Measurements from ENCODE around the gene PRCD.

PRCD gene, protein sequence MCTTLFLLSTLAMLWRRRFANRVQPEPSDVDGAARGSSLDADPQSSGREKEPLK

DNA sequence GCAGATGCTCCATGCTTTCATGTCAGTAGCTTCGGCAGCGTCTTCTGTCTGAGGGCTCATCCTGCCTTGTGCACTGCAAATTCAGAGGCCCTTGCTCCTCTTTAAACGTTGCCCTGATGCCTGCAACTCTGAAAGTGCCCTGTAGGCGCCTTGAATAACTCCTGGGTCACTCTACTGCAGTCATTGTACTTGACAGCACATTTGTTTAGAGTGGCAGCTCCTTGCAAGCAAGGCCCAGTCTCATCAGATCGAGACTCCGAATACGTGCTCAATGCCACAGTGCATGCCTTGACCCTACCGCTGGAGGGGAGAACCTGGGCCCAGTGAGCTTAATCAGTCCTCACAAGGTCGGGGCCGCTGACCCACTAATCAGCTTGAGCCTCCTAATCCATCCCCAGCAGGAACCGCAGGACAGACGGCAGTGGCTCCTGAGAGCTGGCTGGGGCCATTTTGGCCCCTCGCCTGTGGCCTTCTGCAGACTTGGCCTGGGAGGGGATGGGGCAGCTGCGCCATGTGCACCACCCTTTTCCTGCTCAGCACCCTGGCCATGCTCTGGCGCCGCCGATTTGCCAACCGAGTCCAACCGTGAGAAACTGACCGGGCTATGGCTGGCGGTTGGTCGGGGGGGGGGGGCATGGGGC, at the start of gene PRCD:
Gene PRCD (plus strand): TSS at position 414 of the 641 bp plus-strand sequence. CDS start 98 bp downstream, at position 512.
- DNase-seq: no peak

DNA sequence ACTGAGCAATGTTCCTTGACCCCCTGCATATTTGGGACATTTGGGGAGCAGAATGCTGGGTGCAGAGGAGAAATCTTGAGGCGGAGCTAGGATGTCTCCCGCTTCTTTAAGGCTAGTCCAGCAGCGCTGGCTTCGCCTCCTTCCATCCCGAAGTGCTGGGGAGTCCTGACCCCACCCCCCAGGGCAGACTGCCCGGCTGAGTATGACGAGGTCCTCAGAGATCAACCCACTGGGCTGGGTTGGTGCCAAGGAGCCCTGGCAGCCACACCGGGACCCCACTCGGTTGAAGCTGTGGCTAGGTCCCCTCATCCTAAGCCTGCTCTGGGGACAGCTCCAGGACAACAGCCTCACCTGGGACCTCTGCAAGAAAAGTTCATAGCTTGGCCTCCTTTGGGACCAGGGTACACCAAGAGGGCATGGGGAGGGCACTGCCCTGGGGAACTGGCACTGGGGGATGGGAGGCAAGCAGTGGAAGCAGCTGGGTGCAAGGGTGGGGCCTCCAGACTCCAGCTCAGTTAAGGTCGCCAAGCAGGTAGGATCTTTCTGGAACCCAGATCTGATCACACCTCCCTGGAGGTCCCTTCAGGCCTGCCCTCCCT, 49.6 kb upstream of the PRCD start:
- DNase-seq: no peak

DNA sequence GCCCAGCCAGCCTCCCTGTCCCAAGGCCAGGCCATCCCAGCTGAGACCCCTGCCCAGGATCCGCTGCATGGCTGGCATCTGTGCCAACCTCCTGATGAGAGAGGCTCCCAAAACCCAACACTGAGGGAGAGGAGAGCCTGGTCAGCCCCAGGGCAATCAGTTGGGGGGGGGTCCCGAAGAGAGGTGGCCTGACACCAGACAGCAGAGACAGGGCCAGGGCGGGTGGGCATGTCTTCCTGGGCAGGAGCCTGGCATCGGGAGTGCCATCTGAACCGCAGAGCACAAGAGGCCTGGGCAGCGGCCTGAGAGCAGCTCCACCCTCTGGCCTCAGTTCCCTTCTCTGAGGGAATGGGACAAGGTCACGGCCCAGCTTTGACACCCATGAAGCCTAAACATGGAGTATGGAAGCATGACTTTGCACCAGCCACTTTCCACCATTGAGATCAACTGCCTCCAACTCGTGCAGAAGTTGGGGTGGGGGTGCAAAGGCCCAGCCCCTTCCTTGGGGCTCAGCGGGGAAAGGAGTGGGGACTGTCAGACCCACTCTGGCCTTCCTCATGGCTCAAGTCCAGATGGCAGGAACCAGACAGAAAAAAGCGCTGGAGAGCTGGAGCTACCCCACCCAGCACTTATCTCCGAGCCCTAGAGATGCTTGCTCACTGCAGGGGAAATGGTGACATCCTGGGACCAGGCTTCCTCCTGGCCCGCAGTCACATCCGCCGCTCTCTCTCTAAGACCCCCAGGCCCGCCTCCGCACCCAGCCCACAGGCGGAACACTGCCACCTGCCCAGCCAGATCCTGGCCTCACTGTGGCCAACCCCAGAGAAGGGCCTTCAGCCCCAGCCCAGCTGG, 48.3 kb upstream of the PRCD start:
- DNase-seq: no peak

DNA sequence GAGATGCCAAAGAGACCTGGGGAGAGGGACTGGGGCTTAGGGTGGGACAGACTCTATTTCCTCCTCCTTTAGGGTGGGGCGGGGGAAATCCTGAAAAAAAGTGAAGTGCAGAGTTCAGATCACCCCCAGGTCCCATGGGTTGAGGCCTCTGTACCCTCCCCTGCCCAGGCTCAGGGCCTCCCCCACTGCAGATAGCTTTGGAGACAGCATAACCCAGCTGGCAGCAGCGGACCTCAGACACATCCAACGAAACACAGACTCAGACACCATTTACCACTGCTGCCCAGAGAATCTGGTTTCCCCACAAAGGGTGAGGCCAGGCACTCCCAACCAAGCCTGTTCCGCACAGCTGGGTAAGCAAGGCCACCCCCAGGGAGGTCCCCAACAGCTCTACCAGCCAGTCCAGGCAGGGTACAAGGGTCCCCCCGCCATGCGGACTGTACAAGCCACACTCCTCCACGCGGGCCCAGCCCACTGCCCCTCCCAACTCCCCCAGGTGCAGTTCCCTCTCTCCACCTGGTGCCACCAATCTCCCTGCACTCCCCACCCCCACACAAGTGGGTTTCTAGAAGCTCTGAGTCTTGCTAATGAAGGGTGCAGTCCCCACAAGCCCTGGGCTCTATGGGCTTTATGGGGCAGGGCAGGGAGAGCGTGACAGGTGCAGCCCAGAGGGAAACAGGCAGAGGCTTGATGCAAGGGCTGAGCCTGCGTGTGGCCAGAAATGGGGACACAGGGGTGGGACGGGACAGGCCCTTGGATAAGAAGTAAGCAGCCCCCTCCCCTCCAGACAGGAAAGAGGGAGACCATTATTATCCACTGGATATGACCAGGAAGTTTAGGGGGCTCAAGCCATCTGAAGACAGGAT, 47.5 kb upstream of the PRCD start:
- peak; percentile 30 to 55 for DNase-seq

DNA sequence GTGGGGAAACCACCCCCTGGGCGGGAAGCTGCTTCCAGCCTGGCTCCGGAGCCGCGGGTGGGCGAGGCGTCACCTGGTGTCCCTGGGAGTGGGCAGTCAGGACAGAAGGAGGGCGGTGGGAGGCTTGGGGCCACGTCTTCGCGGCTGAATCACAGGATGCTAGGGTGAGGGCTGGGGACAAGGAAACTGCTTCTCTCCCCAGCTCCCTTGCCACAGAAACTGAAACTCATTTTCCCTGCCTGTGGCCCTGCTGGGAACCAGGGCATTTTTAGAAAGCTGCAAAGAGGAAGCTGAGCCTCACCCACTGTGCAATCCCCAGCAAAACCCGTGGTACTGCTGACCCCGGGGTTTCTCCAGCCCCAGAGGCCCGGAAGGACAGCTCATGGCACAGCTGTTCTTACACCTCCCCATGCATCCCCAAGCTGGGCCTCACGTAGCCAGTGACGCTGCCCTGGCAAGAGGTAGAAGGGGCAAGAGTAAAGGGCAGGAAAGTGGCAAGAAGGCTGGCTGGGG, 46.8 kb upstream of the PRCD start:
- peak; percentile 72 to 85 for DNase-seq

DNA sequence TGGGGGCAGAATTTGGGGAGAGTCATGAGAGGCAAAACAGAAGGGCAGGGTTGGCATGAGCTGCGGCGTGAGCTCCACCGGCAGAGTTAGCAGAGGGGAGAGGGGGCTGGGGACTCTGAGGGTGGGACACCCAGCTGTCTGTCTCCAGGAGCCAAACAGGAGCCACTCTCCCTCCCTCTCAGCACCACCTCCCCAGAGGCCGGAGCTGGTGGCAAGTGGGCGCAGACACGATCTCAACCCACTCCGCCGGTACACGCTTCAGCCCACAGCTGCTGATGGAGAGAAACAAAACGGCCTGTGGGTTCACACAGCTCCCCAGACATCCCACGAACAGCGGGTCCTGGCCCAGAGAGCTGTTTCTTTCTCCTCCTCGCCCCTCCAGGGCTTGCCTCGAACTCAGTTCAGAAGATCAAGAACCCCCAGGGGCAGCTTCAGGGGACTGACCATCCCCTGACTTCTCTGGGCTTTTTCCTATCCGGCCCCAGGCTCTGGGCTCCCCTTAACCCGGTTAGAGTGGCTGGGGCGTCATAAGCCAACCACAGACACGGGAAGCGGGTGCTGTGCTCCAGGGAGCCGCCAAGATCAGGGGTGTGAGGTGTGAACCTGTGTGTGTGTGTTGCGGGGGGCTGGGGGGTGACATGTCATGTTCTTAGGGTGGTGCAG, 46.2 kb upstream of the PRCD start:
- DNase-seq: peak; percentile 36 to 56

DNA sequence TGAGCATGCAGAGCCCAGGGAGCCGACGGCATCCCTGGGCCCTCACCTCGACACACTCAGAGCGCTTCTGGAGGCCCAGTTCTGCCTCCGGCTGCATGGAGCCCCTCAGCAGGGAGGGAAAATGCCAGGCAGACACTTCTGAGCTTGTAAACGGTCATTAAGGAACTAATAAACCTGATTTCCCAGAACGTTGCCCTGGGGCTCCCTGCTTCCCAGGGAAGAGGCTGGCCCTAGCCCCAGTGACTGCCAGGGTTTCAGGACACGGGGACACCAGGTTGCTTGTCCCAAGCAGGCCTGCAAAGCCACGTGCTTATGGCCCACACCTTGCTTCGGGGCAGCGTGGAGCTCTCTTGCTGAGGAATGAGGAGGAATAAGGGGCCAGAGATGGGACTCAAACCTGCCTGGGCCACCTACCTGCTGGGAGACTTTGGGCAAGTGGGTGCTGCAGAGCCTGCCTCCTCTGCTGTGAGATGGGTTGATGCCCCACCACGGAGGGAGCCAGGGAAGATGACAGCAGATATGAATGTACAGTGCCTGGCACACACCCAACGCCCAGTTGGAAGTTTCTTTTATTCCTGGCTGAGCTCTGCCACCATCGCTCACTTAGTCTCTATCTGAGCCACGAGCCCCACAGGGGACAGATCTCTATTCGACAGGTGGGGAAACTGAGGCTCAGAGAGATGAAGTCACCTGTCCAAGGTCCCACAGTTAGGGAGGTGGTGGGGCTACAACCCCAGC, 44.0 kb upstream of the PRCD start:
- no peak for DNase-seq

DNA sequence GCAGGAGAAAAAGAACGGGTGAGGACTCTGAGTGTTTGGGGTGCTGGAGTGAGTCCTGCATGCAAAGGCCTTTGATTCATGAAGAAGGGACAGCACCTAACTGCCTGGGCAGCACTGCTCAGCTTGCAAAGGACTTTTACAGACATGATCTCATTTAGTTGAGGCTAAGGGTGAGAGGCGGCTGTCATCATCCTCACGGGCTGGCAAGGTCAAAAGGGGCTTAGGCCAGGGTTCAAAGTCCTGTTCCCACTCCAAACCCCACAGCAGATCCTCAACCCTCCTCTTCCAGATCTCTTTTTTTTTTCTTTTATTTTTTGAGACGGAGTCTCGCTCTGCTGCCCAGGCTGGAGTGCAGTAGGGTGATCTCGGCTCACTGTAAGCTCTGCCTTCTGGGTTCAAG, 43.4 kb upstream of the PRCD start:
- no peak for DNase-seq

DNA sequence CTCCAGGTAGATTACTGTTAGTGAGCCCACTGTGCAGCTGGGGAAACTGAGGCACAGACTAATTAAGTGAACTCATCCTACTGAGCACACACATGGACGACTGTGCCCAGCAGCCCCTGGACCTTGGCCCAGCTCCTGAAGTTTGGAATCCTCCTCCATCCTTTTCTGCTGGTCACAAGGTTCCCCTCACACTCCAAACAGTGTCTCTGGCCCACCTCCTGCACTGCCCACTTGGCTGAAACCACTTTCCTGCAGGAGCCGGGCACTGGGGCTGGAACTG, 42.2 kb upstream of the PRCD start:
- DNase-seq: no peak

DNA sequence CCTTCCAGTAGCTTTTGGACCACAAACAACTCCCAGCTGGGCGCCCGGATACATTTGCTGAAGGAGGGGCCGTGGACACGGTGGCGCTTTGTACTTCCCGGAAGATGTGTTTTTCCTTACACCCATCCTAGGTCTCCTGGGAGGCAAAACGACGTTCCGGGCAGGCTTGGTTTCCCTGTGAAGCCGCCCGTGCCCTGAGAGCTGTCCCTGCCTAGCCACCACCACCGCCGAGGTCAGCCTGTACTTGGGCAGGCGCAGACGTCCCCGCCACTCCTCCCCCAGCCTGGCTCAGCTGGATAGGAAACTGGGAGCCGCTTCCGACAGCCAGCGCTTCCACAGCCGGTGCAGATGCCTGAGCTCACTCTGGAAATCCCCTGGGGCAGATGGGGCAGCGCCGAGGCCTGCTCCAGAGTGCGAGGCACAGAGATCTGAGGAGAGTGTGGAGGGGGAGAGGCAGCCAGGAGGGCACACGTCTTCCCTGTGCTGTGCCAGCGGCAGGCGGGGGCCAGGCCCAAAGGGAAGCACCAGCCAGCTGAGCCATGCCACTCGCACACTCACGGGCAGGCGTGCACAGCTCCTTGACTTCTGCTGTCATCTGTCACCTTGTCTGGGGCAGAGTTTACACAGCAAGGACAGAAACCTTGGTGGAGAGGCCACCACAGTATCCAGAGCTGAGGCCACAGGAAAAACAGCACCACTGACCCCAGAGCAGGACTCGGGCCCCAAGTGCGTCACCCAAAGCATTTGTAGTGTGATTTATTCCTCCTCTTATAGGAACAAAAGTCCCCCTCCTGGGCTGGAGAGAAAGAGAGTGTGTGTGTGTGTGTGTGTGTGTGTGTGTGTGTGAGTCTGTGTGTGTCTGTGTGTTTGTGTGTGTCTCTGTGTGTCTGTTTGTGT, 41.6 kb upstream of the PRCD start:
- DNase-seq: no peak

DNA sequence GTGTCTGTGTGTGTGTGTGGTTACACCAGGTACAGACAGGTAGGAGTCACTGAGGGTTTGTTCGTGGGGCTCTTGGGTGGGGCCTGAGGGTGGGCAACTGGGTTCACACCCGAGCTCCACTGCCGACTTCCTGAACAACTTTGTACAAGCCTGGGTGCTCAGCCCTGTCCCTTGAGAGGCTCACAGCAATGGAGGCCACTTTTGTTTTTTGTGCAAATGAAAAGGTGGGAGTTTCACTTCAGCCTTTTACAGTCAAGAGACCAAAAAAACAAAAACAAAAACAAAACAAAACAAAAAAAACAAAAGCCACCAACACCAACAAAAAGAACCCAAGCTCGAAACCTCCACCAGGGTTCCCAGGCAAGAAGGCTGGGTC, 41.0 kb upstream of the PRCD start:
- DNase-seq: peak; percentile 28 to 30

DNA sequence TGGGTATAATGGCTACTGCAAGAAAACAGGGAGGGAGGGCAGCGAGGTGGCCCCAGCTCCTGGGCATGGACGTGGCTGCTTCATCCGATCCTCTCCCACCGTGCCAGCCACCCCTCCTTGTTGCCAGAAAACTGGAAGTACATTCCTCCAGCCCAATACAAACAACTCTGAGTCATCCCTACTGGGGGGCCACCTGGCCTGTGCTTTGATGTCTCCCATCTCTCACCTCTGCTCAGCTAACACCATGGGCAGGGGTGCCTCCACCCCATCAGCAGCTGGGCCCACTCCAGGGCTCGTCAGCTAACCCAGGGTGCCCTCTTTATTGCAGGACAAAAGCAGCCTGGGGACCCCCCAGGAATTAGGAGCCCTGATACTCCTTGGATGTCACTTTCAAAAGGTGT, 40.6 kb upstream of the PRCD start:
- DNase-seq: no peak

DNA sequence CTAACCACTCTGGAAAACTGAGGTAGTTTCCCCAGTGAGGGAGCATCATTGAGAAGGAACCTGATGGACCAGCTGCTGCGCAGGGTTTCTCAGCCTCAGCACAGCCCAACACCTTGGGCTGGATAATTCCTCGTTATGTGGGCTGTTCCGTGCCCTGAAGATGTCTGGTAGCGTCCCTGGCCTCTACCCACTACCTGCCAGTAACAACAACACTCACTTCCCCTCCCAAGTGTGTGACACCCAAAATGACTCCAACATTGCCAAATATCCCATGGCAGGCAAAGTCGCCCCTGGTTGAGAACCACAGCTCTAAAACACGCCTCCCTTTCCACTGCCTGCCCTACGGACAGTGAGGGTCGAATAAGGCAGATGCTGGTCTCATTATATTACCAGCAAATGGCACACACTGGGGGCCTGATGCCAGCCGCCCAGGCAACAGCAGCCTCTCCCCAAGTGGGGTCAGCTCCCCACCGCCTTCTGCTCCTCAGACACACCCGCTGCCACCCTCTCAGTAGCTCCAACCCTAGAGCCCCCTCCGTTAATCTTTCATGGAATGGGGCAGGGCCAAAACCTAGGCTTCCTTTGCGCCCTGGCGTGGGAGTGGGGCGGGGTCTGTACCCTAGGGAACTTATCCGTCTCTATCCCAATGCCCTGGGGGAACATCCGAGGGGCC, 39.6 kb upstream of the PRCD start:
- peak; percentile 16 to 56 for DNase-seq

DNA sequence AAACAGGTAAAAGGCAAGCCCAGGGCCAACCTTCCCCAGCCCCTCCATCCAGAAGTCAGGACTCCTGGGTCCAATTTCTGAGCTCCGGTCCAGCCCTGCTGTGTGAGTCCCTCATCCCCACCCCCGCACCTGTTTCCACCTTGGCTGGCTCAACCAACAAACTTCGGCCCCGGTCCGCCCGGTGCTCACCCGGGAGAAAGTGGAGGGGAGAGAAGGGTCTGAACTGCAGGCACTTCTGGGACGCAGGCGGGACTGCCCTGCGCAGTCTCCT, 39.2 kb upstream of the PRCD start:
- no peak for DNase-seq

DNA sequence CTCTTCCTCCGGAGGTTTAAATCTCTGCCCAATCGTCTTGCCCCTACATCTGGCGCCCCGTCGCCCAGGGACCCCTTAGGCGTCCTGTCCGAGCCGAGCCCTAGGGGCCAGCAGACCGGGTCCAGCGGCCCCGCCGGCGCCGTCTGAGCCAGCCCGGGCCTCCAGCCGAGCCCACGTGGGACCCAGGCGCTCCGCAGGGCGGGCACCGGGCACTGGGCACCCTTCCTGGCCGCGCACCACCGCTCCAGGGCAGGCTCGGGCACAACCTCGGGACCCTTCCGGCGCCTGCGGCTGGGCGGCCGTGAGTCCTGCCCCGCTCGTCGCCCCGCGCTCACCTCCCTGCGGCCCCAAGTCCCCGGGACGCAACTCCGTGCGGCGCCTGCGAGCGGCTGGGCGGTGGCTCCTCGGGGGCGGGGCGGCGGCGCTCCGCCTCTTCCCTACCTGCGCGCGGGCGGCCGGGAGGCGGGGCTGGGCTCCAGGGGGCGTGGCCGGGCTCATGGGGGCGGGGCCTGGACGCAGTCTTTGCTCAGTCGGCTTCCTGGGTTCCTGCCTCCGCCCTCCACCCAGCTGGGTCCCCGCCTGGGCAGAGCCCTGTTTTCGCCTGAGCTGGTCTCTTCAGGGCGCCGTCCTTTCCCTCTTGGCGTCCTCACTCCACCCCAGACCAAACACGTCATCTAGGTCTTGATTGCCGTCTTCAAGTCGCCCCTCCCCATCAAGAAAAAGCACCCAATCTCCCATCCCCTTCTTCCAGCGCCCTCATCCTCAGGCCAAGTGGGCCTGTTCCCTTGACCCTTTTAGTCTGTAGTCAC, 38.6 kb upstream of the PRCD start, which contains the start of gene RHBDF2:
Gene RHBDF2 (minus strand): TSS at position 406 of the 809 bp plus-strand sequence. CDS start 19,899 bp downstream, outside the sequence.
- DNase-seq: peak; percentile 94 to 97

DNA sequence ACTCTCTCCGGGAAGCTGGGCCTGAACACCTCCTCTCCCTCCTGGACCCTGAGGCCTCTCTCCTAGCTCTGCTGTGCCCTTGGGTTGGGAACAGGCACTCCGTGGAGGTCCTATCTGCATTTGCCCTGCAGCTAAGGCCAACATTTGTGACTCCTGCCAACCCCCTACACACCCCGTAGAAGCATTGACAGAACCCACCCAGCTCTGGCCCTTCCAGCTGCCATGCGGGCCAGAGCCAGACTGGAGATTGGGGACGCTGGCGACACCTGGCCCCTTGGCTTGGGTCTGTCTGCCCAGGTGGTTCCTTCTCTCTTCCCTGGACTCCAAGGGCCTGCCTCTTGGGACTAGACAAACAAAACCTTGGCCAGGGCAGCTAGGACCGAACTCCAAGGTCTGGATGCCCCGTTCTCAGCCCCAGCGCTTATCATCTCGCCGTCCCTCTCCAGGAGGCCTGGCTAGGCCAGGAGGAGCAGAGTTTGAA, 38.0 kb upstream of the PRCD start:
- DNase-seq: no peak

DNA sequence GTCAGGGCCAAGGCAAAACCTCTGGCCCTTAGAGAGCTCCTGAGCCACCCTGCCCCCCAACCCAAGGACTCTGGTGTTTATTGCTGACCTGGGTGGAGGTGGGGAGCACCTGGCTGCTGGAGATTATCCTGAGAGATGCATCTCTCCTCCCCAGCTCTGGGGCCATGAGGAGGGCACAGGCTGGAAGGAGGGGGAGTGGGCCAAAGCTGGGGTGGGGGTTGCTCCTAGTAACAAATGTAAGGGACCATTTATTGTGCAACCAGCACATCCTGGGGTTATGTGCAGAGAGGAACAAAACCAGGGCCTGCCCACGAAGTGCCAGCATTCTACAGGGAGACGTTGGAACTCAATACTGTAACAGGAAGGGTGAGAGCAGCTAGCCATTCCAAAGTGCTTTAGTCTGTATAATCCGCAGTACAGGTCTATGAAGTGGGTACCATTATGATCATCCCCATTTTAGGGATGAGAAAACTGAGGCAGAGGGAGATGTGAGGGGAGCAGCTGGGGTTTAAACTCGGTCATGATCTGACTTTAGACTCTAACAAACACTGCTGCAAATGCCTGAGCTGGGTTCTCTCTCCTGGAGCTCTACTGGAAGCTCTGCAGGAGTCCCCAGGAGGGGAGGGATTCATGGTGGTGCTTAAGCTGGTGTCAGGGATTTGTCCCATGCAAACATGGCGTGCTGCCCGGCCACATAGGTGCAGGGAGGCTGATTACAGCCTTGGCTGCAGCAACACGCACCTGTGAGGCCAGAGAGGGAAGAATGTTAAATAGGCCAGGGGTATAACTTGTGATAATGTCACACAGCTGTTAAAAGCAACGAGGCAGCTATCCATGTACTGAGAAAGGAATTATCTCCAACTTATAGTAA, 37.3 kb upstream of the PRCD start:
- DNase-seq: no peak

DNA sequence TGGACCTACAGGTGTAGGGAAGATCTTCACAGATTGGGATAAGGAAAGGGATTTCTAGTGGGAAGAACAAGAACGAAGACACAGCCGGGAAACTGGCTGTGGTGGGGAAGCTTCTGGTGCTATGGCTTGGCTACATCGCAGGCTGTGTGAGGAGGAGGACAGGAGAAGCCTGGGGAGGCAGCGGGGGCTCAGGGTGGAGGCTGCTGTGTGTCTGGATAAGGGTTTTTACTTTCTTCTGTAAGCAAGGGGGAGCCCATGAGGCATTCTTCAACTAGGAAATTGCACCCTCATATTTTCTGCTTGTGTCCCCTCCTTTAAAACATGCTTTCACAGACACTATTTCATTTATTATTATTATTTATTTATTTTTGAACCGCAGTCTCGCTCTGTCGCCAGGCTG, 35.7 kb upstream of the PRCD start:
- DNase-seq: no peak
